Measurements from ENCODE around the gene RXFP4.
"Not testable (repeated sequence)": the region's sequence is repeated elsewhere in the genome, so short reads cannot be mapped to it uniquely, and the experiment has no call there.

Gene RXFP4

DNA sequence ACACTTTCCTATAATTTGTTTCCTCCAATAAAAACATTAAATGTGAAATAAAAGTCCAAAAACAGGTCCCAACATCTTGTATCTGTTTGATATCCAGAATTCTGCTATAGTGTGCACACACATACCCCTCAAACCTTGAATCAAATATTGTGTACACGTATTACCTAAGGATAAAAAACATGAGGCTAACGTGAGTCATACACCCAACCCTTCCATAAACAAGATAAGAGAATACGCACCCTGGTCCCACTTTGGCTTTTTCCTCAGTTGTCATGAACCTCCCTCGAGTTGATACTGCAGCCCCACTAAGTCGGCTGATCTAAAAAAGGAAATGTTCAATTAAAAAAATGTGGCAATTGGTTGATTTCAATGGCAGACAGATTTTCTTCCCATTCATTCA, 12.4 kb upstream of the RXFP4 start:
- FAIRE-seq = no peak
- DNase-seq (ENCODE audit: insufficient read length, low spot score) = no peak

- not testable (repeated sequence) for FAIRE-seq; DNase-seq (ENCODE audit: insufficient read length, low spot score)
Observed at GRCh38 chr1:155930725-155931124, 10.7 kb upstream of the RXFP4 start.

GRCh38 chr1:155931332-155932038, 10.0 kb upstream of the RXFP4 start:
- DNase-seq (ENCODE audit: insufficient read length, low spot score) = no peak
- FAIRE-seq = no peak

GRCh38 chr1:155932081-155932480, 9.4 kb upstream of the RXFP4 start:
- DNase-seq (ENCODE audit: insufficient read length, low spot score) = no peak

DNA sequence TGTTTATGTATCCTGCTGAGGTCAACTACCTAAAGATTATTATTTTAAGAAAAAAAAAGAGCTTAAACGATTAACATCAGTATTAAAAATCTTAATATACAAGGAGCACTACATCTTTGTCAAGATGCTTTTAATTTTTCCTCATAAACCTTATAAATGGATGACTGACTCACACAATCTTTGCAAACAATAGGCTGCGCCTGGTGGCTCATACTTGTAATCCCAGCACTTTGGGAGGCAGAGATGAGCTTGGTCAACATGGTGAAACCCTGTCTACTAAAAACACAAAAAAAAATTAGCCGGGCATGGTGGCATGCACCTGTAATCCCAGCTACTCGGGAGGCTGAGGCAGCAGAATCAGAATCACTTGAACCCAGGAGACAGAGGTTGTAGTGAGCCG, 9.0 kb upstream of the RXFP4 start:
- FAIRE-seq (no peak), DNase-seq (ENCODE audit: insufficient read length, low spot score) (no peak)

More at GRCh38 chr1:155932081-155932480, 9.4 kb upstream of the RXFP4 start:
- no peak for FAIRE-seq

DNA sequence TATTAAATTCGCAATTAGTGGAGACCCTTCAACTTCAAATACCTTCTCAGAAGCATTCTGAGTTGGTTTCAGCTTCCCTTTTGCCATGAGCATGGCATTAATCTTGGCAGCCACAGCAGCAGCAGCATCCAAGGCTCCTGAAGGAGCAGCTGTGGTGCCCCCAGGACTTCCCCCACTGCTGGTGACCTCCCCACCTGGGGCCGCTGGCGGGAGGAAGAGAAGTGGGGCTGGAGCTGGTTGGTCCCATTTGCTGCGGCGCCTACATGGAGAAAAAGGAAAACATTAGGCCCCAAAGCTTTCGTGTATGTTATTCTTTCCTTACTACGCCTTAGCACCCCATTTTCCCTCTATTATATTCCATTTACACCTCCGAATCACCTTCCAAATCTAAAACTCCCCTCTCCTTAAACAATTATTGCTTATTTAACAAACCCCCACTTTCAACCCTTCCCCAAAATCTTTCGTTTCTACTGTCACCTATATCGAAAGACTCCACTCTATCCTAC, 7.8 kb upstream of the RXFP4 start:
- DNase-seq (ENCODE audit: insufficient read length, low spot score) (no peak), FAIRE-seq (no peak)

DNA sequence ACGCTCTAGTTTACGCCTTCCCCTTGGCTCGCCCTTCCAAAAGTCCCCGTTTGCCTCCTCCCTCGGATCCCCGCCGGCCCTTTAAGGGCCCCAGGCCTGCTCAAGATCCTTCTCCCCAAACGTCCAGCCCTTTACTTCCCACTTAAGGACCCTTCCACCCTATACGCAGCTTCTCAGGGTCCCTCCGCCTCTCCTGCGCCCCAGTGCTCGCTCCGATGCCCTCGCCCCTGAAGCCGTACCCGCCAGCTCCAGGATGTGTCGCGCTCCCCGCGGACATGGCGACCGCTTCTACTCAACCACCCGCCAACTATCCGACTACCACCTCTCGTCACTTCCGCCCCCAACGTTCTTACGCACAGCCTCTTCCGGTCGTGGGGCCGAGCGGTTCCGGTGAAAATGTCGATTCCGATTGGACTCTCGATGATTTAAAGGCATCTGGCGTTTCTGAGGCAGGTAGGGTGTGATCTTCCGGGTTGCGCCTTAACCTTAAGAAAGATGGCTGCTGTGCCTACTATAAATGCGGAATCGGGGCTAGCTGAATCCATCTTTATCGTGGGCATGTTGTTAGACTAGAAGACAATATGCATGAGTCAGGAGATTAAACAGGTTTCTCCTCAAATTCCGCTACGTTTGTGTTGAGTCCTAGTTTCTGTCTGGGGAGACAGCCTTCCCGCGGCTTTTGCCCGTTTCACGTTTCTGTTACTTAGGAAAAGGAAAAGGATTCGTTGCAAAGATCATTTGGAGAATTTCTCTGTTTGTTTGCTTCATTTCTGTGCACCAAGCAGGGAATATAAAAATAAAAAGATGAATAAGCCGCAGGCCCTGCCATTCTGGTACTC, 7.1 kb upstream of the RXFP4 start, which contains the start of gene KHDC4:
Gene KHDC4, minus strand, starts transcription at position 317 of the 839 bp plus-strand sequence. Its CDS starts 40 bp downstream, at position 277.
- peak; percentile 100 for FAIRE-seq
- DNase-seq (ENCODE audit: insufficient read length, low spot score) = peak; percentile 83

DNA sequence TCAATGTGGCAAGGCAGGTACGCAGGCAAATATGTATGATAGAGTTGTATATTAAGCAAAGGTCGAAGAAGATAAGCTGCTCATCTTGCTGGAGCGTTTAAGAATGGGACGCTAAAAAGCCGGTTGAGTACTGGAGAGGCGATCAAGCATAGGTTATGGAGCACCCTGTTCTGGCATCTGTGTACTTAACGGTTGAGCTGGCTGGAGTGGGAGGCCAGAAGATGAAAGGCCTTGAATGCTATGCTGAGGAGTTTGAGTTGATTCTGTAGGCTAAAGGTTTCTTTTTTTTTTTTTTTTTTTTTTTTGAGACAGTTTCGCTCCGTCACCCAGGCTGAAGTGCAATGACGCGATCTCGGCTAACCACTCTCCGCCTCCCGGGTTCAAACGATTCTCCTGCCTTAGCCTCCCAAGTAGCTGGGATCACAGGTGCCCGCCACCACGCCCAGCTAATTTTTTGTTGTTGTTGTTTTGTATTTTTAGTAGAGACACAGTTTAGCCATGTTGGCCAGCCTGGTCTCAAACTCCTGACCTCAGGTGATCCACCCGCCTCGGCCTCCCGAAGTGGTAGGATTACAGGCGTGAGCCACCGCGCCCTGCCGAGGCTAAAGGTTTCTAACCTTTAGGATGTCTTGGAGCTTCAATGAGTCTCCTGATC, 6.4 kb upstream of the RXFP4 start:
- DNase-seq (ENCODE audit: insufficient read length, low spot score) (no peak), FAIRE-seq (no peak)

DNA sequence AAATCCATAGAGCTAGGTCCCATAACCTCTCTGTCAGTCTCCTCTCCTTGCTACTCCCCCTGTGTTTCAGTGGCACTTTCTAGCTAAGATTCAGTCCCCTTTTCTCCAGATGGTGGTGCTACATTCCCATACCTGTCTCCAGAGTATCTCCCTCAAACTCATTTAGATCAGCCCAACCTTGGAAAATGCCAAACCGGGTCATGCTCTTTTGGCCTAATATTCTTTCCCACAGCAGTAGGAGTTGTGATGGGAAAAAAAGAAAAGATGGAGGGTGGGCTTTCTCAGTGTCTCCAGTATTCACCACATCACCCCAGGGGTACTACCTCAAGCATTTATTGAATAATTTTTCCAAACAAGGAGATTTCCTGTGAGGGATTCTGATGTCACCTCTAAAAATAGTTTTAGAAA, 3.2 kb upstream of the RXFP4 start:
- peak; percentile 36 for DNase-seq (ENCODE audit: insufficient read length, low spot score)

GRCh38 chr1:155940482-155940992, 901 bp upstream of the RXFP4 start:
- DNase-seq (ENCODE audit: insufficient read length, low spot score) (no peak), FAIRE-seq (no peak)

More for the DNA sequence above, 3.2 kb upstream of the RXFP4 start:
- peak; percentile 89 for FAIRE-seq

GRCh38 chr1:155941845-155942531, 550 bp downstream of the RXFP4 start:
- FAIRE-seq = no peak
- DNase-seq (ENCODE audit: insufficient read length, low spot score) = no peak

DNA sequence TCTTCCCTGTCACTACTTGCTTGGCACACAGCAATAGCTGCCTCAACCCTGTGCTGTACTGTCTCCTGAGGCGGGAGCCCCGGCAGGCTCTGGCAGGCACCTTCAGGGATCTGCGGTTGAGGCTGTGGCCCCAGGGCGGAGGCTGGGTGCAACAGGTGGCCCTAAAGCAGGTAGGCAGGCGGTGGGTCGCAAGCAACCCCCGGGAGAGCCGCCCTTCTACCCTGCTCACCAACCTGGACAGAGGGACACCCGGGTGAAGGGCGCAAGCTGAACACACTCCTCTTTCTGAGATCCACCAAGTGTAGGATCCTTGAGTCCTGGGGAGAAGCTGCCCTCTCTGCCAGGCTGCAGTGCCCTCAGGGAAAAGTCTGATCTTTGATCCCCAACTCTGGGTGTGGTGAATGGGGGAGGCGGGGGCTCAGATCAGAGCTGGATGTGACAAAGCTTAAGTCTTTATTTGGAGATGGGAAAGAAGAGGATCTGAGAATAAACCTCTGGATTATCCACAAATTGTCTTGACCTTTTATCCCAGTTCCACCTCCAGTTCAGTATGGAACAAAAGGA, 1.2 kb downstream of the RXFP4 start:
- FAIRE-seq (no peak), DNase-seq (ENCODE audit: insufficient read length, low spot score) (no peak)

- FAIRE-seq (no peak), DNase-seq (ENCODE audit: insufficient read length, low spot score) (no peak)
Observed at GRCh38 chr1:155944444-155944799, 3.0 kb downstream of the RXFP4 start.

GRCh38 chr1:155946633-155947219, 5.3 kb downstream of the RXFP4 start:
- FAIRE-seq (no peak), DNase-seq (ENCODE audit: insufficient read length, low spot score) (no peak)

- no peak for DNase-seq (ENCODE audit: insufficient read length, low spot score)
Observed at GRCh38 chr1:155947292-155947691, 5.9 kb downstream of the RXFP4 start.

GRCh38 chr1:155947741-155948140, 6.3 kb downstream of the RXFP4 start:
- FAIRE-seq (no peak), DNase-seq (ENCODE audit: insufficient read length, low spot score) (no peak)

More at GRCh38 chr1:155947292-155947691, 5.9 kb downstream of the RXFP4 start:
- FAIRE-seq = no peak

- DNase-seq (ENCODE audit: insufficient read length, low spot score) = no peak
- no peak for FAIRE-seq
Observed at GRCh38 chr1:155950829-155951228, 9.4 kb downstream of the RXFP4 start.

DNA sequence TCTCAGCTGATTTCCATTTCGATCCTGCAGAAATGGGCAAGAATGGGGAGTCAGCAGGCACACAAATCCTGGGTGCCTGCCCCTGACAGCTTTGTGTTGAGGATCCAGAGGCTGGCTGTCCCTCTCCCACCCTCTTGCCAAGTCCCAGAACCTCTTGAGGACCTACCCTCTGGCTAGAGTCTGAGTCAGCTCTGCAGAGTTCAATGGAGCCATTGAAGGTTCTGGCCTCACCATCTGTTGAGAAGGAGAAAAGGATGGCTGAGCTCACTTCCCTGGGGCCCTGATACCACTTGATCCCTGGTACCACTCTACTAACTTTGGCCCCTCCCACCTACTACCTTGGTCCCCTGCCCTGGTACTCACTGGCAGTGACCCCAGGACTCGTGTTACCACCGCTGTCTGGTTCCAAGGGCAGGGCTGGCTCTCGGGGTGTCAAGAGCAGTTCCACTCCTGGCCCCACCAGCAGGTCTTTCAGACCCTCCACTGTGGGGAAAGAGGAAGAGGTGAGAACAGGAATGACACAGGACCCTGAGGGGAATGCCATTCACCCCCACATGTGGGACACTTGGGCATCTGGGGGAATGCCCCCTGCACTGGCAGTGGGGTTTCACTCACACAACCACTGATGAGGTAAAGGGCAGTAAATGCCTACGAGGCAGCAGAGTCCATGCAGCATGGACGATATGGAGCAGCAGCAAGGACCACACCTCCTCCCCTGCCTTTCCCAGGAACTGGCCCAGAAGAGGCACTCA, 10.5 kb downstream of the RXFP4 start:
- no peak for FAIRE-seq
- DNase-seq (ENCODE audit: insufficient read length, low spot score) = no peak

GRCh38 chr1:155952505-155952890, 11.1 kb downstream of the RXFP4 start:
- no peak for FAIRE-seq
- DNase-seq (ENCODE audit: insufficient read length, low spot score) = no peak
